ENCODE results near the gene OBSCN.

Gene OBSCN

GRCh38 chr1:228396770-228397662 lies 189.2 kb downstream of the OBSCN start:
- peak; percentile 57 for DNase-seq (ENCODE audit: low read depth, low spot score)
- no peak overlapping the region for H3K4me3 ChIP-seq (ENCODE audit: low read length)

- no peak for DNase-seq (ENCODE audit: low read depth, low spot score)
- H3K4me3 ChIP-seq (ENCODE audit: low read length), result no peak overlapping the region
Measured at GRCh38 chr1:228397966-228398365, 190.1 kb downstream of the OBSCN start.

GRCh38 chr1:228398741-228399461 lies 191.1 kb downstream of the OBSCN start:
- no peak overlapping the region for H3K4me3 ChIP-seq (ENCODE audit: low read length)
- DNase-seq (ENCODE audit: low read depth, low spot score), result no peak

GRCh38 chr1:228399531-228400236 lies 191.8 kb downstream of the OBSCN start:
- no peak for DNase-seq (ENCODE audit: low read depth, low spot score)
- H3K4me3 ChIP-seq (ENCODE audit: low read length), result no peak overlapping the region

GRCh38 chr1:228400237-228400651 lies 192.4 kb downstream of the OBSCN start:
- DNase-seq (ENCODE audit: low read depth, low spot score), result no peak
- no peak overlapping the region for H3K4me3 ChIP-seq (ENCODE audit: low read length)

- no peak for DNase-seq (ENCODE audit: low read depth, low spot score)
Measured at GRCh38 chr1:228400692-228401454, 193.0 kb downstream of the OBSCN start.

GRCh38 chr1:228401782-228402640 lies 194.2 kb downstream of the OBSCN start:
- DNase-seq (ENCODE audit: low read depth, low spot score), result no peak
- H3K4me3 ChIP-seq (ENCODE audit: low read length), result no peak overlapping the region

More at GRCh38 chr1:228400692-228401454, 193.0 kb downstream of the OBSCN start:
- H3K4me3 ChIP-seq (ENCODE audit: low read length), result no peak overlapping the region

- no peak overlapping the region for H3K4me3 ChIP-seq (ENCODE audit: low read length)
- DNase-seq (ENCODE audit: low read depth, low spot score), result no peak
Measured at GRCh38 chr1:228402641-228403025, 194.8 kb downstream of the OBSCN start.

- no peak for DNase-seq (ENCODE audit: low read depth, low spot score)
- no peak overlapping the region for H3K4me3 ChIP-seq (ENCODE audit: low read length)
Measured at GRCh38 chr1:228403231-228403631, 195.4 kb downstream of the OBSCN start.

- H3K4me3 ChIP-seq (ENCODE audit: low read length), result peak overlapping the region; percentile 83
- peak; percentile 59 for DNase-seq (ENCODE audit: low read depth, low spot score)
Measured at GRCh38 chr1:228404107-228404720, 196.4 kb downstream of the OBSCN start.

GRCh38 chr1:228405200-228405978 lies 197.5 kb downstream of the OBSCN start:
- no peak for DNase-seq (ENCODE audit: low read depth, low spot score)

GRCh38 chr1:228405979-228406228 lies 198.1 kb downstream of the OBSCN start:
- H3K4me3 ChIP-seq (ENCODE audit: low read length), result peak overlapping the region; percentile 83
- no peak for DNase-seq (ENCODE audit: low read depth, low spot score)

More at GRCh38 chr1:228405200-228405978, 197.5 kb downstream of the OBSCN start:
- peak overlapping the region; percentile 83 for H3K4me3 ChIP-seq (ENCODE audit: low read length)

GRCh38 chr1:228407106-228408040 lies 199.5 kb downstream of the OBSCN start:
- DNase-seq (ENCODE audit: low read depth, low spot score), result no peak
- peak overlapping the region; percentile 83 for H3K4me3 ChIP-seq (ENCODE audit: low read length)

- DNase-seq (ENCODE audit: low read depth, low spot score), result no peak
- no peak overlapping the region for H3K4me3 ChIP-seq (ENCODE audit: low read length)
Measured at GRCh38 chr1:228408041-228408868, 200.4 kb downstream of the OBSCN start.
